ENCODE data around the gene NFIX. TPM values are rescaled to one million over a fixed set of nuclear protein-coding genes. Genes with fewer than 3 reads are reported as not detected.

NFIX gene
- total RNA-seq, 2 donors from 2014 or later, result 70.9 to 73.8 TPM

GRCh38 chr19:13118424-13119193 is 123.3 kb downstream of the NFIX start:
- Histone ChIP-seq H3K27me3 (no peaks in the 10 kb centered on the region), H3K9me3 (no peaks in the 10 kb centered on the region), H3K36me3 (no peaks in the 10 kb centered on the region), H3K9ac (ENCODE audit: low read depth in 2 of 2, low read length in 2 of 2) (peak overlapping the region; percentile 70 to 73), H3K27ac (no peak overlapping the region), H3K4me3 (peak overlapping the region; percentile 95), H3K4me1 (peaks cover 16% of the 10 kb centered on the region)
- no peak for TF ChIP-seq CTCF (IDR thresholded peaks at IDR 0.05)
- peak; percentile 64 for DNase-seq
- intact Hi-C loops (cut with DNase I), result no loop called here

- no peaks in the 10 kb centered on the region for H3K27me3 ChIP-seq
- intact Hi-C loops (cut with DNase I), result no loop called here
- H3K9me3 ChIP-seq, result no peaks in the 10 kb centered on the region
- peaks cover 16% of the 10 kb centered on the region for H3K4me1 ChIP-seq
- no peaks in the 10 kb centered on the region for H3K36me3 ChIP-seq
- TF ChIP-seq CTCF (IDR thresholded peaks at IDR 0.05), result no peak
- no peak overlapping the region for H3K27ac ChIP-seq
- no peak overlapping the region for H3K4me3 ChIP-seq
- no peak for DNase-seq
- peak overlapping the region; percentile 33 to 73 for H3K9ac ChIP-seq (ENCODE audit: low read depth in 2 of 2, low read length in 2 of 2)
These were observed 124.4 kb downstream of the NFIX start for GRCh38 chr19:13119627-13120026.

GRCh38 chr19:13120031-13120430 is 124.8 kb downstream of the NFIX start:
- DNase-seq, result no peak
- no peak overlapping the region for H3K4me3 ChIP-seq
- intact Hi-C loops (cut with DNase I), result no loop called here
- no peaks in the 10 kb centered on the region for H3K36me3 ChIP-seq
- no peaks in the 10 kb centered on the region for H3K27me3 ChIP-seq
- peak overlapping the region in 1 of 2 donors; percentile 33 for H3K9ac ChIP-seq (ENCODE audit: low read depth in 2 of 2, low read length in 2 of 2)
- H3K4me1 ChIP-seq, result peaks cover 16% of the 10 kb centered on the region
- no peak overlapping the region for H3K27ac ChIP-seq
- H3K9me3 ChIP-seq, result no peaks in the 10 kb centered on the region
- TF ChIP-seq CTCF (IDR thresholded peaks at IDR 0.05), result no peak

- Histone ChIP-seq H3K27me3 (no peaks in the 10 kb centered on the region), H3K4me3 (no peak overlapping the region), H3K9ac (ENCODE audit: low read depth in 2 of 2, low read length in 2 of 2) (no peak overlapping the region), H3K36me3 (no peaks in the 10 kb centered on the region), H3K27ac (no peak overlapping the region), H3K4me1 (peaks cover 11% of the 10 kb centered on the region), H3K9me3 (no peaks in the 10 kb centered on the region)
- no peak for DNase-seq
- TF ChIP-seq CTCF (IDR thresholded peaks at IDR 0.05), result no peak
- intact Hi-C loops (cut with DNase I), result no loop called here
These were observed 125.5 kb downstream of the NFIX start for GRCh38 chr19:13120817-13121216.

- Histone ChIP-seq H3K27ac (no peak overlapping the region), H3K4me1 (peaks cover 7% of the 10 kb centered on the region), H3K27me3 (no peaks in the 10 kb centered on the region), H3K9ac (ENCODE audit: low read depth in 2 of 2, low read length in 2 of 2) (no peak overlapping the region), H3K36me3 (no peaks in the 10 kb centered on the region), H3K9me3 (no peaks in the 10 kb centered on the region), H3K4me3 (no peak overlapping the region)
- intact Hi-C loops (cut with DNase I), result no loop called here
- TF ChIP-seq CTCF (IDR thresholded peaks at IDR 0.05), result no peak
- no peak for DNase-seq
These were observed 126.4 kb downstream of the NFIX start for GRCh38 chr19:13121551-13122274.

All from colonic mucosa (tissue), 4 donors.